ENCODE measurements around the gene SLC27A3. TPM values are rescaled to one million over a fixed set of nuclear protein-coding genes. Genes with fewer than 3 reads are reported as not detected.

SLC27A3 gene
- total and polyA plus RNA-seq, 10 of the 15 experiments (the other 5 are each of a cell fraction or from before 2014, with no cell fraction given) = 2.6 to 18.1 (median 8.3) TPM

DNA sequence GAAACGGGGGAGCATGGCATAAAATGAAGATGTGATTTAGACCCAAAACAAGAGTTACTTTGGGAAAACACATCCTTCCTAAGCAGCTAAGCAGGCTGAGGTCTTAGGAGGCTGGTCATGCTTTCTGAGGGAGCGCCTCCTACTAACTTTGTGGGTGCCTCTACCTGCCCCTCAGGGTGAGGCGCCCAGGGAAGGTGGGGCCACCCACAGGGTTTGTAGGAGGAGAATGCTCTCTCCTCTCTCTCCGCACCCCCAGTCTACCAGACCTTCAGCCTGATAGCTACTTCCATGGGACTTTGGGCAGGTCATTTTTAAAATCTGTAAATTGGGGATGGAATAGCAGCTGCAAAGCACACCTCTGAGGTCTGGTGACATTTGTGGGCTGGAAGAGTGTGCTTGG is 23.8 kb downstream of the SLC27A3 start:
- Histone ChIP-seq H2AFZ (ENCODE audit: control insufficient read depth, low read depth, low read length) (no peak overlapping the region), H3K4me1 (ENCODE audit: control insufficient read depth, insufficient read depth, low read length) (peaks cover 15% of the 10 kb centered on the region), H3K36me3 (ENCODE audit: control insufficient read depth in 2 of 2, insufficient read depth in 2 of 2, low read length in 1 of 2) (peaks cover 0 to 5% of the 10 kb centered on the region in 2 experiments; a peak in 2 of 4 replicates), H3K79me2 (ENCODE audit: control insufficient read depth, insufficient read depth, low read length) (no peaks in the 10 kb centered on the region), H3K27me3 (replicated peaks in 1 of 2; ENCODE audit: control insufficient read depth in 2 of 2, insufficient read depth in 2 of 2, low read length in 1 of 2) (no peaks in the 10 kb centered on the region), H3K4me2 (ENCODE audit: control insufficient read depth, insufficient read depth) (no peak overlapping the region), H3K9me3 (replicated peaks; ENCODE audit: control insufficient read depth, insufficient read depth, low read length) (no peaks in the 10 kb centered on the region), H3K27ac (ENCODE audit: control insufficient read depth, insufficient read depth) (no peak overlapping the region), H3K4me3 (no peak overlapping the region), H3K9ac (ENCODE audit: control insufficient read depth, insufficient read depth, low read length) (no peak overlapping the region), H4K20me1 (ENCODE audit: control insufficient read depth, insufficient read depth) (no peaks in the 10 kb centered on the region)
- ATAC-seq = no peak
- DNase-seq (ENCODE audit: low read depth, low spot score) = no peak
- ChIA-PET CTCF (interaction anchor here (1.5 to 4.9 kb wide), 4 partner anchors 23 to 188 kb away, joined by 4 to 85 read pairs (median 16); partner anchors contain the start of genes CREB3L4 and RAB13), SMC1A (ENCODE audit: uncharacterized antibody, unreplicated experiment) (interaction anchor here (0.6 to 4.0 kb wide), 3 partner anchors 77 to 187 kb away, joined by 3 to 46 read pairs (median 4); partner anchors contain the start of gene RAB13), POLR2A (interaction anchor here (1.0 kb wide), 1 partner anchor 23 kb away, joined by 3 read pairs; no protein-coding TSS in a partner anchor), RAD21 (ENCODE audit: unreplicated experiment) (interaction anchor here (1.3 to 3.5 kb wide), 3 partner anchors 122 to 187 kb away, joined by 4 to 33 read pairs (median 20); partner anchors contain the start of genes GATAD2B and RAB13)
- in situ Hi-C loops (cut with MboI) (loop anchor here (10.0 kb wide), 1 partner anchor 186 kb away; the partner anchor contains the start of gene RAB13), intact Hi-C loops (cut with micrococcal nuclease; ENCODE audit: unreplicated experiment) (loop anchor here (5.0 kb wide), 1 partner anchor 473 kb away; the partner anchor contains the start of gene HAX1)
- TF ChIP-seq POLR2AphosphoS5 (IDR thresholded peaks at IDR 0.05; ENCODE audit: low read length) (no peak), SRF (IDR thresholded peaks at IDR 0.05; ENCODE audit: low read depth in 2 of 2, low read length in 2 of 2) (no peak), SMAD5 (IDR thresholded peaks at IDR 0.05; ENCODE audit: low read depth) (no peak), ASH2L (IDR thresholded peaks at IDR 0.05; ENCODE audit: borderline replicate concordance, low read depth) (no peak), TARDBP (IDR thresholded peaks at IDR 0.05; ENCODE audit: borderline replicate concordance) (no peak), SIX5 (IDR thresholded peaks at IDR 0.05; ENCODE audit: low read depth, low read length, severe bottlenecking) (no peak), MYB (IDR thresholded peaks at IDR 0.05; ENCODE audit: borderline replicate concordance, low read depth, low read length) (no peak), STAT1 (conservative IDR thresholded peaks at IDR 0.05) (no peak), IRF4 (IDR thresholded peaks at IDR 0.05; ENCODE audit: low read depth, low read length) (no peak), PAX8 (IDR thresholded peaks at IDR 0.05) (no peak), GATAD2B (conservative IDR thresholded peaks at IDR 0.05; ENCODE audit: low read depth) (no peak), RFX5 (IDR thresholded peaks at IDR 0.05; ENCODE audit: low read depth, low read length) (no peak)
- TF ChIP-seq, protein P1, sequence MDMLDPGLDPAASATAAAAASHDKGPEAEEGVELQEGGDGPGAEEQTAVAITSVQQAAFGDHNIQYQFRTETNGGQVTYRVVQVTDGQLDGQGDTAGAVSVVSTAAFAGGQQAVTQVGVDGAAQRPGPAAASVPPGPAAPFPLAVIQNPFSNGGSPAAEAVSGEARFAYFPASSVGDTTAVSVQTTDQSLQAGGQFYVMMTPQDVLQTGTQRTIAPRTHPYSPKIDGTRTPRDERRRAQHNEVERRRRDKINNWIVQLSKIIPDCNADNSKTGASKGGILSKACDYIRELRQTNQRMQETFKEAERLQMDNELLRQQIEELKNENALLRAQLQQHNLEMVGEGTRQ (IDR thresholded peaks at IDR 0.05; ENCODE audit: borderline replicate concordance, low read depth, low read length) = no peak
- TF ChIP-seq, protein P2, sequence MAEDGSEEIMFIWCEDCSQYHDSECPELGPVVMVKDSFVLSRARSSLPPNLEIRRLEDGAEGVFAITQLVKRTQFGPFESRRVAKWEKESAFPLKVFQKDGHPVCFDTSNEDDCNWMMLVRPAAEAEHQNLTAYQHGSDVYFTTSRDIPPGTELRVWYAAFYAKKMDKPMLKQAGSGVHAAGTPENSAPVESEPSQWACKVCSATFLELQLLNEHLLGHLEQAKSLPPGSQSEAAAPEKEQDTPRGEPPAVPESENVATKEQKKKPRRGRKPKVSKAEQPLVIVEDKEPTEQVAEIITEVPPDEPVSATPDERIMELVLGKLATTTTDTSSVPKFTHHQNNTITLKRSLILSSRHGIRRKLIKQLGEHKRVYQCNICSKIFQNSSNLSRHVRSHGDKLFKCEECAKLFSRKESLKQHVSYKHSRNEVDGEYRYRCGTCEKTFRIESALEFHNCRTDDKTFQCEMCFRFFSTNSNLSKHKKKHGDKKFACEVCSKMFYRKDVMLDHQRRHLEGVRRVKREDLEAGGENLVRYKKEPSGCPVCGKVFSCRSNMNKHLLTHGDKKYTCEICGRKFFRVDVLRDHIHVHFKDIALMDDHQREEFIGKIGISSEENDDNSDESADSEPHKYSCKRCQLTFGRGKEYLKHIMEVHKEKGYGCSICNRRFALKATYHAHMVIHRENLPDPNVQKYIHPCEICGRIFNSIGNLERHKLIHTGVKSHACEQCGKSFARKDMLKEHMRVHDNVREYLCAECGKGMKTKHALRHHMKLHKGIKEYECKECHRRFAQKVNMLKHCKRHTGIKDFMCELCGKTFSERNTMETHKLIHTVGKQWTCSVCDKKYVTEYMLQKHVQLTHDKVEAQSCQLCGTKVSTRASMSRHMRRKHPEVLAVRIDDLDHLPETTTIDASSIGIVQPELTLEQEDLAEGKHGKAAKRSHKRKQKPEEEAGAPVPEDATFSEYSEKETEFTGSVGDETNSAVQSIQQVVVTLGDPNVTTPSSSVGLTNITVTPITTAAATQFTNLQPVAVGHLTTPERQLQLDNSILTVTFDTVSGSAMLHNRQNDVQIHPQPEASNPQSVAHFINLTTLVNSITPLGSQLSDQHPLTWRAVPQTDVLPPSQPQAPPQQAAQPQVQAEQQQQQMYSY (CRISPR knock-in tag; IDR thresholded peaks at IDR 0.05) = no peak
- TF ChIP-seq, protein P3, sequence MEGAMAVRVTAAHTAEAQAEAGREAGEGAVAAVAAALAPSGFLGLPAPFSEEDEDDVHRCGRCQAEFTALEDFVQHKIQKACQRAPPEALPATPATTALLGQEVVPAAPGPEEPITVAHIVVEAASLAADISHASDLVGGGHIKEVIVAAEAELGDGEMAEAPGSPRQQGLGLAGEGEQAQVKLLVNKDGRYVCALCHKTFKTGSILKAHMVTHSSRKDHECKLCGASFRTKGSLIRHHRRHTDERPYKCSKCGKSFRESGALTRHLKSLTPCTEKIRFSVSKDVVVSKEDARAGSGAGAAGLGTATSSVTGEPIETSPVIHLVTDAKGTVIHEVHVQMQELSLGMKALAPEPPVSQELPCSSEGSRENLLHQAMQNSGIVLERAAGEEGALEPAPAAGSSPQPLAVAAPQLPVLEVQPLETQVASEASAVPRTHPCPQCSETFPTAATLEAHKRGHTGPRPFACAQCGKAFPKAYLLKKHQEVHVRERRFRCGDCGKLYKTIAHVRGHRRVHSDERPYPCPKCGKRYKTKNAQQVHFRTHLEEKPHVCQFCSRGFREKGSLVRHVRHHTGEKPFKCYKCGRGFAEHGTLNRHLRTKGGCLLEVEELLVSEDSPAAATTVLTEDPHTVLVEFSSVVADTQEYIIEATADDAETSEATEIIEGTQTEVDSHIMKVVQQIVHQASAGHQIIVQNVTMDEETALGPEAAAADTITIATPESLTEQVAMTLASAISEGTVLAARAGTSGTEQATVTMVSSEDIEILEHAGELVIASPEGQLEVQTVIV (IDR thresholded peaks at IDR 0.05; ENCODE audit: borderline replicate concordance, partially characterized antibody) = no peak
- no peak for FAIRE-seq
- WGBS (ENCODE audit: insufficient coverage, insufficient replicate concordance, low lambda C conversion rate, missing lambda C conversion rate) = 70% methylated on average over 4 of the region's 4 CpGs
- BruUV-seq (replicated peaks) = no TSS peak

Measured in GM12878 (cell line).